ENCODE results near the gene CADPS.

Gene CADPS

GRCh38 chr3:62405135-62405534, 470.1 kb downstream of the CADPS start:
- DNase-seq, result no peak

- no peak for DNase-seq
Observed at GRCh38 chr3:62404321-62404720, 470.9 kb downstream of the CADPS start.

DNA sequence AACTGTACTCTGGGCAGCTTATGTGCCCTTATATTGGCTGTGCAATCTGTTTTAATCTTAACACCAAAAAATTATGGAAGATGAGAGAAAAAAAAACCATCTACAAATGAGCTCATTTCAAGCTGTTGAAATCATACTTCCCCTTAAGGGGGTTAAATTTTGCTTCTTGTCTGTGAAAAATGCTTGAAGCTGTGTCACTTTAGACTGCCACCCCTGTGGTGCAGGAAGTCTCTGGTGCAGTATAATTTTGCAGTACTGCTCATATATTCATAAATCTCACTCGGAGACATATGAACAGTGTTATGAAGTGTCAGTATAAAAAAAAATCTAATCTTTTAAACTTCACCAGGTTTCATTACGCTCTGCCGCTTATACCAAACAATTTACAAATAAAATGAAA, 471.5 kb downstream of the CADPS start:
- no peak for DNase-seq

DNA sequence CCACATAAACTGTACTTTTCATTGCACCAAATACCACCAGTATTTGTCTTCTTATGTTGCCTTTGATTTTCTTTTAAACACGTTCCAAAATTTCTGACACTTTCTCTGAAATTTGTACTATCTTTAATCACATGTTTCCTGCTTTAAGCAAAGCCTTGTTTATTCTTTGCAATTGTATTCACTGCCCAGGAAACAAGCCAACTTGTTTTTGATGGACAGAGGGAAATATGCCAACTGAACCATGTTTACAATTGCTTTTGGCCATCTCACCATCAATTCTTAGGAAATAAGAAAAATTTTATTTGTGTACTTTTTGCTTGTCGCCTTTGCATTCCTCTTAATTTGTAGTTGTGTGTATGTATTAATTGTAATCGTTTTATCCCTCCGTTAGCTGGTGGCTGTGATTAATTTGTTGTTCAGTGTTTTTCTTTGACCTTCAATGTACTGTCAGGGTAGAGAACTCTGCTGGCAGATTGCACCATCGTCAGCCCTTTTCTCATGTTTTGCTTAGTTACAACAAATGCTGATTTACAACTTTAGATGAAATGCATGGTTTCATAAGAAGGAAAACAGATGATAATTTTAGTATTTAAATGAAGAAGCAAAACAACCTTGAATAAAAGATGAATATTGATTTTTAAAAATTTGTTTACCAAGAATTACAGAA, 482.5 kb downstream of the CADPS start:
- DNase-seq, result no peak

DNA sequence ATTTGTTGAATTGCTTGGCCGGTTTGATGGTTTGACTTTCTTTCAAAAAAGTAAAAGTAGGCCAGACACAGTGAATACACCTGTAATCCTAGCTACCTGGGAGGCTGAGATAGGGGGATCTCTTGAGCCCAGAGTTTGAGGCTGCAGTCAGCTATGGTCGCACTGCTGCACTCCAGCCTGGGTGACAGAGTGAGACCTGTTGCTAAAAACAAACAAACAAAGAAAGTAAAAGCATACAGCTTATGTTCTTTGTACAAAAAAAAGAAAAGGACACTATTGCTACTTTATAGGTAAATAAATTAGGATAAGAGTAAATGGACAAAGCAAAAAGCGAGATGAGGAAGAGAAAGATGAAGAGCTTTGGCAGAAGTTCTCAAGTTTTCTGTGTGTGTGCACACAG, 488.0 kb downstream of the CADPS start:
- no peak for DNase-seq

GRCh38 chr3:62379321-62379798, 495.9 kb downstream of the CADPS start:
- no peak for DNase-seq

DNA sequence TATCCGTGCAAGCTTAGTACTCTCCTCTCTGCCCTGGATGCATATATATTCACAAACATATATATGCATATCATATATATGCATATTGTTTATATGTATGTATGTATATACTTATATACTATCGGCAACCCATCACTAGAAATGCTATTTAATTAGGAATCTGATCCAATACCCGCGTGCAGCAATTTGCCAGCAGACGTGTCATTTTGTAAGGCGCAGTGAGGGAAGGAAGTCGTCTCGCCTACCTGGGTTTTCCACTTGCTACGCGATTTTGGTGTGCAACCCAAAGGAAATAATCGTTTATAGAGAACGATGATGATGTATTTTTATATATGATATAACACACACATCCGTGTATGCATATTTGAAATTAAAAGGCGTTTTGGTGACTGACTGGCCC, 496.3 kb downstream of the CADPS start:
- no peak for DNase-seq

DNA sequence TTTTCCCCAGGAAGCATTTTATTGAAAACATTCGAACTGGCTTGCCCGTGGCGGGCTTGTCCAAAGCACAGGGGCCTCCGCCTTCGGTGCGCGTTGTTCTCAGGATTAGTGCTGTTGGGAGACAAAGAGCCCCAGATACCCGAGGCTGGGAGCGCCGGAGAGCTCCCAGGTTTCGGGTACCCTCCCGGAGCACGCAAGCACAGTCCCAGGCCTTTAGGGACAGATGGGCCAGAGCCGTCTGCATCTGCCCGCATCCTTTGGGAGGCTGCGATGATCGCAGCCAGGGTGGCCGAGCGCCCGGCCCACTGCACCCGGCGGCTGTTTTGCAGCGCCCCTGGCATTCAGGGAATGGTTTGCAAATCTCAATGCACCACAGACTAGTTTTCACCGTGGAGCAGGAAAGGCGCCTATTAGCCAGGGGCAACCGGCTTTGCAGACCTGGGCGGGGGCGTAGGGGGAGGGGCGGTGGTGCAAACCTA, 496.9 kb downstream of the CADPS start:
- DNase-seq, result no peak

- no peak for DNase-seq
Observed at GRCh38 chr3:62376906-62377877, 498.0 kb downstream of the CADPS start.

GRCh38 chr3:62376454-62376720, 498.8 kb downstream of the CADPS start:
- DNase-seq, result no peak

GRCh38 chr3:62375655-62376453, 499.4 kb downstream of the CADPS start:
- no peak for DNase-seq

DNA sequence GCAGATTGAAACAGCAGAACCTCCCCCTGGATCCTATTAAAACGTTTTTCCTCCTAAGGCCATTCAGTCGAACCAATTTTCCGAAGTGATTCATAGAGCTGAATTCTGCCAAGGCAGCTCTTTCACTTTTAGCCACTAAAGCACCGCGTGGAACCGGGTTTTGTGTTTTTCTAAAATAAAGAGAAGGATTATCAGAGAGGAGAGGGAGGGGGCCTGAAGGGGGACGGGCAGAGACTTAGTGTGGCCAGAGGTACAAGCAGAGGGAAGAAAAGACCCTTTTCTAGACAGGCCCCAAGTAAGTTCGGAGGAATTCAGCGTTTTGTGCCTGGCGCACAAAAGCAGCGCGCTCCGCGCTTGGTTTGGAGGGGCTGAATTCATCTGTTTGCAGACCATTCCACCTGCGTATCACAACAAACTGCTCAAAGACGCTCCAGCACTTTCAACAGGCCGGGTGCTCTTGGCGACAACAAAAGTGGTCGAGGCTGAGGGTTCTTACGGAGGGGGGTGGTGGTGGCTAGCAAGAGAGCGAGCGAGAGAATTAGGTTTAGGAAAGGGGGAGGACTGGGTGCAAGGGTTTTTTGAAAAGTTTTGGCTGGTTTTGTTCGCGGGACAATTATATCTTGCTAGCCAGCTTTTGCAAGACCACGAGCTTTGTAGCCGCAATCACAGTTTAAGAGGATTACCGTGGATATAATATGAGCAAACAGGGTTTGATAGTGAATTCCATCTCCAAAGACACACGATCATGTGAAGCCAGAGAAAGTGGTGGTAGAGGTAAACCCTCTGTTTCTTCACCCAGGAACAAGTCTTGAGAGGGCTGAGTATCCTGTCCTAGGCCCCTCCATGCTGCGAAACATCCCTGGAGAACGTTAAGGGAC, 500.6 kb downstream of the CADPS start:
- DNase-seq, result no peak

GRCh38 chr3:62373714-62374333, 501.4 kb downstream of the CADPS start:
- DNase-seq, result no peak

DNA sequence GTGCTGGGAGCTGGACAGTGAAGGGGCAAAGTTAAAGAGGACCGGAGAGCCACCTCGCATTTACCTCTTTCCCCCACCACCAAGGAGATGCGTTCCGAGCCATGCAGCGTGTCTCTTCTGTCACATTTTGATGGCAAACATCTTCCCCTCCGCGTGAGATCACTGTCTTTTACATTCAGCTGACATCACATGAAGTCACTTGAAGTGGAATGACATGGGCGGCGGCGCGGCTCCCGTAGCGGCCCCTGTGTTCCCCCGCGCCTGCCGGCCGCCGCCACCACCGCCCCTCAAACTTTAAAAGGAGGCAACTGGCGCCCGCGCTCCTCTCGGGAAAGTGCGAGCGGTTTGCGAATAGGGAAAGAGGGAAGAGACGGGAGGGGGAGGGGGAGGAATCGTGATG, 502.0 kb downstream of the CADPS start, which contains the start of gene FEZF2:
Gene FEZF2, minus strand, starts transcription at position 336 of the 400 bp plus-strand sequence. CDS start 682 bp downstream, outside the sequence.
- DNase-seq, result no peak

DNA sequence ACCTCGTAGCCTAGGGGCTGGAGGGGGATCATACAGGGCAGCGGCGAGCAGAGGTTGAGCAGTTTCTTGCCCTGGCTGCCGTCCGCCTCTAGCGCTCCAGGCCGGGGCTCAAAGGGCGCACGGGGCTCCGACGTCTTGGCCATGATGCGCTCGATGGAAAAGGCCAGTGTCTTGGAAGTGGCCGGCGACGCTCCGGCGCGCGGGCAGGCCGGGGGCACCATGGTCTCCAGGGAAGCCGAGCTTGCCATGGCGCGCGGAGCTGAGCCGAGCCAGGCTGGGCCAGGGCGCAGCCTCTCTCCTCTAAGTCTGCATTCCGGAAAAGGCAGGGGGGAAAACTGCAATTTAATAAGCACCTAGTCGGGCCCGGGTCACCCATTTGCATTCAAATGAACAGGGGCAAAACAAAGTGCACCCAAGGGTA, 502.6 kb downstream of the CADPS start:
- DNase-seq, result no peak

- no peak for DNase-seq
Observed at GRCh38 chr3:62371720-62372591, 503.3 kb downstream of the CADPS start.

- no peak for DNase-seq
Observed at GRCh38 chr3:62370858-62371719, 504.1 kb downstream of the CADPS start.

DNA sequence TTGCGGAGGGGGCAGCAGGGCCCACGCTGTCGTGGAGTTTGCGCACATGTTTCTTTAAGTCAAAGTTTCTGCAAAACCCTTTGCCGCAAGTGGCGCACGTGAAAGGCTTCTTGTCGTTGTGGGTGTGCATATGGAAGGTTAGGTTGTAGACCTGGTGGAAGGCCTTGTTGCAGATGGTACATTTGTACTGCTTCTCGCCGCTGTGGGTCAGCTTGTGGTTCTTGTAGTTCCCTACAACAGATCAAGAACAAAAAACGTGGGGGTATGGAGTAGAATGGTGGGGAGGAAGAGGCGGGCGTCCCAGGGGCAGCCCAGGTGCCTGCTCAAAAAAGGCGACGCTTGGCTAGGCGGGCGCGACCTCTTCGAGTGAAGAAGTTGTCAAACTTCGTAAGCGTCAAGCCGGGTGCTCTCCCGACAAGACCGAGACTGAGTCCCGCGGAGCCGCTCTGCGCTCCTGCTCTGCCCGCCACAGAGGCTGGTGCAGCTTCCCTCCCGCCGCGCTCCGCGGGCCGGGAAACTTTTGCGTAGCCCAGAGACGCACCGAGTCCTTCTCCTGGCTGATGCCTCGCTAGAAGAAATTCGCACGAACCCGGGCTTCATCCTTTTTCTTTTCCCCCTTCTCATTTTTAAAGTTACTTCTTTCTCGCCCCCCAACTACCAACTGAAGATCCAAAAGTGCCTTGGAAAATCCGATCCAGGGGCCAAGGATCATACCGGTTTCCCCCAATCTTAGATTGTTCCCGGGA, 504.9 kb downstream of the CADPS start:
- no peak for DNase-seq

GRCh38 chr3:62369476-62369743, 505.8 kb downstream of the CADPS start:
- no peak for DNase-seq
